ENCODE results near the gene TMEM121. TPM values are rescaled to one million over a fixed set of nuclear protein-coding genes. Genes with fewer than 3 reads are reported as not detected.
"Not testable (repeated sequence)": the region's sequence is repeated elsewhere in the genome, so short reads cannot be mapped to it uniquely, and the experiment has no call there.

TMEM121 gene
- total RNA-seq, 1 donor from 2014 or later = 5.5 TPM

DNA sequence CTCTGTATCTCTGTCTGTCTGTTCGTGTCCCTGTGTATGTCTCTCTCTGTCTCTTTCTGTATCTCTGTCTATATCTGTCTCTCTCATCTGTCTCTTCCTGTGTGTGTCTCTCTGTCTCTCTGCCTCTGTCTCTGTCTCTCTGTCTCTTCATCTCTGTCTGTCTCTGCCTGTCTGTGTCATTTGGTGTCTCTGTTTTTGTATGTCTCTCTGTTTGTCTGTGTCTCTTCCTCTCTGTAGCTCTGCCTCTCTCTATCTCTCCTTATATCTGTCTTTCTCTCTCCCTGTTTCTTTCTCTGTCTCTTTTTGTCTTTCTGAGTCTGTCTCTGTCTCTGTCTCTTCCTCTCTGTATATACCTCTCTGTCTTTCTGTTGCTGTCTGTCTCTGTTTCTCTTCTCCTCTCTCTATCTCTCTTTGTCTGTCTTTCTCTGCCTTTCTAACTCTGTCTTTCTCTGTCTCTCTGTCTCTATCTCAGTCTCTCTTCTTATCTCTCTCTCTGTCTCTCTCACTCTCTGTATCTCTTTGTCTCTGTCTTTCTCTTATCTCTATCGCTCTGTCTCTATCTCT lies 50.2 kb downstream of the TMEM121 start:
- H3K9me3 Mint-ChIP-seq = peaks cover 21% of the 10 kb centered on the region
- no peak overlapping the region for H3K27ac Mint-ChIP-seq
- H3K4me1 Mint-ChIP-seq (ENCODE audit: unreplicated experiment) = no peaks in the 10 kb centered on the region
- H3K4me3 Mint-ChIP-seq = no peak overlapping the region
- DNase-seq (ENCODE audit: extremely low spot score, unreplicated experiment) = no peak
- H3K36me3 Mint-ChIP-seq = peaks cover 19% of the 10 kb centered on the region
- no peaks in the 10 kb centered on the region for H3K27me3 Mint-ChIP-seq
- TF ChIP-seq, protein P1, sequence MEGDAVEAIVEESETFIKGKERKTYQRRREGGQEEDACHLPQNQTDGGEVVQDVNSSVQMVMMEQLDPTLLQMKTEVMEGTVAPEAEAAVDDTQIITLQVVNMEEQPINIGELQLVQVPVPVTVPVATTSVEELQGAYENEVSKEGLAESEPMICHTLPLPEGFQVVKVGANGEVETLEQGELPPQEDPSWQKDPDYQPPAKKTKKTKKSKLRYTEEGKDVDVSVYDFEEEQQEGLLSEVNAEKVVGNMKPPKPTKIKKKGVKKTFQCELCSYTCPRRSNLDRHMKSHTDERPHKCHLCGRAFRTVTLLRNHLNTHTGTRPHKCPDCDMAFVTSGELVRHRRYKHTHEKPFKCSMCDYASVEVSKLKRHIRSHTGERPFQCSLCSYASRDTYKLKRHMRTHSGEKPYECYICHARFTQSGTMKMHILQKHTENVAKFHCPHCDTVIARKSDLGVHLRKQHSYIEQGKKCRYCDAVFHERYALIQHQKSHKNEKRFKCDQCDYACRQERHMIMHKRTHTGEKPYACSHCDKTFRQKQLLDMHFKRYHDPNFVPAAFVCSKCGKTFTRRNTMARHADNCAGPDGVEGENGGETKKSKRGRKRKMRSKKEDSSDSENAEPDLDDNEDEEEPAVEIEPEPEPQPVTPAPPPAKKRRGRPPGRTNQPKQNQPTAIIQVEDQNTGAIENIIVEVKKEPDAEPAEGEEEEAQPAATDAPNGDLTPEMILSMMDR (conservative IDR thresholded peaks at IDR 0.05) = no peak

GRCh38 chr14:105577314-105577861 lies 51.0 kb downstream of the TMEM121 start:
- Mint-ChIP-seq H3K4me3 (no peak overlapping the region), H3K4me1 (ENCODE audit: unreplicated experiment) (no peaks in the 10 kb centered on the region), H3K27me3 (no peaks in the 10 kb centered on the region), H3K9me3 (peaks cover 21% of the 10 kb centered on the region), H3K36me3 (peaks cover 19% of the 10 kb centered on the region), H3K27ac (no peak overlapping the region)
- DNase-seq (ENCODE audit: extremely low spot score, unreplicated experiment) = no peak
- TF ChIP-seq, protein P1 (conservative IDR thresholded peaks at IDR 0.05) = no peak

GRCh38 chr14:105578070-105578469 lies 51.7 kb downstream of the TMEM121 start:
- DNase-seq (ENCODE audit: extremely low spot score, unreplicated experiment) = no peak
- Mint-ChIP-seq H3K27ac (no peak overlapping the region), H3K4me3 (no peak overlapping the region), H3K4me1 (ENCODE audit: unreplicated experiment) (no peaks in the 10 kb centered on the region), H3K27me3 (no peaks in the 10 kb centered on the region), H3K36me3 (peaks cover 18% of the 10 kb centered on the region), H3K9me3 (peaks cover 25% of the 10 kb centered on the region)
- TF ChIP-seq, protein P1 (conservative IDR thresholded peaks at IDR 0.05) = no peak

- not testable (repeated sequence) for H3K27ac Mint-ChIP-seq; H3K27me3 Mint-ChIP-seq; H3K4me3 Mint-ChIP-seq; DNase-seq (ENCODE audit: extremely low spot score, unreplicated experiment); H3K4me1 Mint-ChIP-seq (ENCODE audit: unreplicated experiment)
- H3K36me3 Mint-ChIP-seq = peaks cover 16% of the 10 kb centered on the region
- H3K9me3 Mint-ChIP-seq = peaks cover 22% of the 10 kb centered on the region
Measured at GRCh38 chr14:105579221-105579620, 52.8 kb downstream of the TMEM121 start.

Other genes starting within 250 kb of the TMEM121 start
- 39.8 and 47.7 TPM in 2 replicates for gene BRF1, start 225.6 kb upstream of the TMEM121 start, total RNA-seq (ENCODE audit: low replicate concordance)
- 77.7 and 101 TPM in 2 replicates for gene PACS2, start 211.8 kb upstream of the TMEM121 start, total RNA-seq (ENCODE audit: low replicate concordance)
- 0.76 and 4.1 TPM in 2 replicates for gene TEX22, start 128.0 kb upstream of the TMEM121 start, total RNA-seq (ENCODE audit: low replicate concordance)
- 113 and 194 TPM in 2 replicates for gene MTA1, start 106.8 kb upstream of the TMEM121 start, total RNA-seq (ENCODE audit: low replicate concordance)
- 11.2 and 20.3 TPM in 2 replicates for gene CRIP2, start 51.8 kb upstream of the TMEM121 start, total RNA-seq (ENCODE audit: low replicate concordance)
- 5.1 and 15.4 TPM in 2 replicates for gene CRIP1, start 39.7 kb upstream of the TMEM121 start, total RNA-seq (ENCODE audit: low replicate concordance)
- 11.9 and 22.1 TPM in 2 replicates for gene TEDC1, start 35.3 kb upstream of the TMEM121 start, total RNA-seq (ENCODE audit: low replicate concordance)

All from type B pancreatic cell (in vitro differentiated cells).